AG09309 (cell line): ENCODE results near the gene PDE5A.

ENCODE experiments used
- DNase-seq: peaks from one replicate; pipeline ENCODE4 v3.0.0-alpha.2; 2010; ENCODE audit warnings: low read depth
- H3K4me3 ChIP-seq: 2 replicates; pipeline ENCODE4 v1.5.1; 2011; ENCODE audit warnings: mild to moderate bottlenecking, low read depth, low read length, moderate library complexity; ENCODE audit not compliant: control insufficient read depth
- TF ChIP-seq, protein P1 (sequence below): IDR thresholded peaks from 2 replicates; pipeline ENCODE4 v1.5.1; 2011; ENCODE audit warnings: mild to moderate bottlenecking, low read depth, low read length, inconsistent platforms; ENCODE audit not compliant: insufficient read depth, control insufficient read depth; ENCODE audit errors: missing control alignments

Gene PDE5A

DNA sequence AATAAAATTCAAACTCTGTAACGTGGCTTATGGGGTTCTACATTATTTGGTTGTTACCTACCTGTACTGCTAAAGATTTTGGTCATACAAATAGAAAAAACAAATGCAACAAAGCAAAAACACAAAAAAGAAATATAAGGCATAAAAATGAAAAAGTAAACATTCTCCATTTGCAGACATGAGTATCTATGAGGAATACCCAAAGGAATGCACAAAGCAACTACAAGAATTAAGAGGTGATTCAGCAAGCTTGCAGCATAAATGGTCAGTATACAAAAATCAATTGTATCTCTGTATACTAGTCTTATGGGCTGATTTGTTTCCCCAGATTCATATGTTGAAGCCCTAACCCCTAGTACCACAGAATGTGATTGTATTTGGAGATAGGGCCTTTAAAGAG, 3.6 kb upstream of the PDE5A start:
- H3K4me3 ChIP-seq = no peak overlapping the region
- no peak for DNase-seq
- TF ChIP-seq, protein P1, sequence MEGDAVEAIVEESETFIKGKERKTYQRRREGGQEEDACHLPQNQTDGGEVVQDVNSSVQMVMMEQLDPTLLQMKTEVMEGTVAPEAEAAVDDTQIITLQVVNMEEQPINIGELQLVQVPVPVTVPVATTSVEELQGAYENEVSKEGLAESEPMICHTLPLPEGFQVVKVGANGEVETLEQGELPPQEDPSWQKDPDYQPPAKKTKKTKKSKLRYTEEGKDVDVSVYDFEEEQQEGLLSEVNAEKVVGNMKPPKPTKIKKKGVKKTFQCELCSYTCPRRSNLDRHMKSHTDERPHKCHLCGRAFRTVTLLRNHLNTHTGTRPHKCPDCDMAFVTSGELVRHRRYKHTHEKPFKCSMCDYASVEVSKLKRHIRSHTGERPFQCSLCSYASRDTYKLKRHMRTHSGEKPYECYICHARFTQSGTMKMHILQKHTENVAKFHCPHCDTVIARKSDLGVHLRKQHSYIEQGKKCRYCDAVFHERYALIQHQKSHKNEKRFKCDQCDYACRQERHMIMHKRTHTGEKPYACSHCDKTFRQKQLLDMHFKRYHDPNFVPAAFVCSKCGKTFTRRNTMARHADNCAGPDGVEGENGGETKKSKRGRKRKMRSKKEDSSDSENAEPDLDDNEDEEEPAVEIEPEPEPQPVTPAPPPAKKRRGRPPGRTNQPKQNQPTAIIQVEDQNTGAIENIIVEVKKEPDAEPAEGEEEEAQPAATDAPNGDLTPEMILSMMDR = no peak

DNA sequence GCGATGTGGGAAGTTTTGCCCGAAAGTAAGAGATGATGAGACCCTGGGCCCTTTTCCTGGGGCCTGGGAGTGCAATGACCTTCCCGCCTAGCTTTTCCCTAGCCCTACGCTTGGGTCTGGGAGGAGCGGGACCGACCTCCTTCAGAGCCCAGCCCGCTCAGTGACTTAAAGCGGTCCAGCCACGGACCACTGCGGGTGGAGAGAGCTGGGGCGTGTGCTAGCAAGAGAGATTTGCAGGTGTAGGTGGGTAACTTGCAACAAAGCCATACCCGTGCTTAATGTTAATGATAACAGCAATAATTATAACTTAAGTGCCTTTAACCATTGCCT, 503 bp upstream of the PDE5A start:
- peak overlapping the region; percentile 65 for H3K4me3 ChIP-seq
- DNase-seq = no peak
- TF ChIP-seq, protein P1 = no peak

DNA sequence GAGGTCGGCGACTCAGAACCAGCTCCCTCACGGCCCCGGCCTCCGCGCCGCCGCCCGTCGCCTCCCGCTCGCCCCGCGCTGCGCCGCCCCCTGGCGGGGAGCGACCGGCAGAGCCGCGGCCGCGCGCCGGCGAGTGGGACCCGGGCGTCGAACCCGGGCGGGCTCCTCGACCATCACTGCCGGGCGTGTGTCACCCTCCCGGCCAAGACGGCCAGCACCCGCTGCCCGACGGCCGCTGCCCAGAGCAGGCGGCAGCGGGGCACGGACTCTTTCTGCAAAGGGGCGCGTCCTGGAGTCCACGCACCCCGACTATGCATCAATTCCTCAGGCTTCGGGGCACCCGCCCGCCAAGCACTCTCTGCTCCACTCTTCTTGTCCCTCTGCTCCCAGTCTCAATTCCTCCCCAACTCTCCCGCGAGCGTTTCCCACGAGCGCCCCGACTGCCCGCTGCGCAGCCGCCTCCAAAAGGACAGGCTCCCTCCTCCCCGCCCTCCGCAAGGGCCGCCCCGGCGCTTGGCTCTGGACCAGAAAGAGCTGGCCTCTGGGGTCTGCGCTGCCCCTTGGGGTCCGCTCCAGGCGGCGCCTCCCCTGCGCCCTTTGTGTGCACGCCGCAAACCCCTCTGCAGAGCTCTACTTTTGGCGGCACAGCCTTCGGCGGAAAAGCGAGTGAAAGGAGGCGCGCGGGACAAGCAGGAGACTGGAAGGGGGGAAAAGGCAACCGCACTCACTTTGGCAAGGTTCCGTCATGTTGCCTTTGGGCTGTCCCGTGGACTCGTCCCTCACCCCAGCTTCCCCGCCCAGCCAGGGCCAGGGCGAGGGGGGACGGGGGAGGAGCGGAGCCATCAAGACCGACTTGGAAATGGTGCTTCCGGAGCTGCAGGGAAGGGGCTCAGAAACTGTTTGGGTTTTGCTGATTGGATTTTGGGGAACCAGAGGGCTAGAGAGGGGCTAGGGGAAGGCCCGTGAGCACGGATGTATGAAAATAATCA, 1.0 kb downstream of the PDE5A start:
- DNase-seq = no peak
- TF ChIP-seq, protein P1 = peak; percentile 27
- peak overlapping the region; percentile 65 for H3K4me3 ChIP-seq

DNA sequence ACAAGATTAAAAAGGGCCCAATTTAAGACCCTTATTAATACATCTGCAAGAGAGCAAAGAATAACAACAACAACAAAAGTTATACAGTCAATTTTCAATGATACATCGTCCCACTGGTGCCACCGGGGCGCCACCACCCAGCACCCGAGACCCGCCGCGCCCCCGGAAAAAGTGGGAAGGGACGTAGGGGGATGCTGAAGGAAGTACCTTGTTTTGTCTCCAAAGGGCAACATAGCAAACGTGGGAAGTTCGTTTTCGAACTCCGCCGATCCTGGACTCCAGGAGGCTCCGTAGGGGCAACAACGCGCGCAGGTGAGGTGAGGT, 1.7 kb downstream of the PDE5A start:
- TF ChIP-seq, protein P1 = no peak
- DNase-seq = no peak
- peak overlapping the region; percentile 65 for H3K4me3 ChIP-seq

DNA sequence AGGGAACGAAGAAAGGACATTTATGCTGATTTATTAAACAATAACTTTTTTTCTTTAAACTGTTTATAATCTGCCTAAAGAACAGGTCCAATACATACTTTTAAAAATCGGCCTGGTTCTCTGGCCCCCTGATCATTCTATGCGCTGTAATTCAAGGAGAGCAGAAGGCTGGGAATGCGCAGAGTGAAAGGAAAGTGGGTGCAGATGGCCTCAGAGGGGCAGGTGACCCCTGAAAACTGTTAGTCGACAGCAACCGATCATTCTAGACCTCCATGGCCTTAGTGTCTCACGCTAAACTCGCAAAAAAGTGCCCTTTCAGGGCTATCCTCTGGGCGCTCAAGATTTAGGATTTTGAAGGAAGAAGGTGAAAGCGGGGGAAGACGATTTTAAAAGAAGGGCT, 2.2 kb downstream of the PDE5A start:
- TF ChIP-seq, protein P1 = no peak
- H3K4me3 ChIP-seq = peak overlapping the region; percentile 65
- DNase-seq = no peak

DNA sequence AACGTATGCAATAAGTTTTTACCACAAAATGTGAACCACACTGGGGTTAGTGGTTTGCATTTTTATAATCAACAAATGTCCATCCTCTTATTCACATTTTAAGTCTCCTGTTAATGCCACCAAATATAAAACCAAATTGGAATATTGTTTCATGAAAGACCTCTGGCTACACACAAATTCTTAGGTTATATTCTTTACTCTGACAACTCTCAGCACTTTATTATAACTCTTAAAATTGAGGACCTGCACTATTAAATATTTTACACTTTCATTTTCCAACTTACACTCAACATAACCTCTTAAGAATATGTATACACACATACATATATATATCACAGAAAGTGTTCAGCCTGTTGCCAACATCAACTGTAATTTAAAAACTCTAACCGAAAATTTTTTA, 2.8 kb downstream of the PDE5A start:
- no peak for DNase-seq
- no peak overlapping the region for H3K4me3 ChIP-seq
- TF ChIP-seq, protein P1 = no peak
